Measurements from ENCODE around the gene PNPLA2. TPM values are rescaled to one million over a fixed set of nuclear protein-coding genes. Genes with fewer than 3 reads are reported as not detected.

PNPLA2 gene, protein sequence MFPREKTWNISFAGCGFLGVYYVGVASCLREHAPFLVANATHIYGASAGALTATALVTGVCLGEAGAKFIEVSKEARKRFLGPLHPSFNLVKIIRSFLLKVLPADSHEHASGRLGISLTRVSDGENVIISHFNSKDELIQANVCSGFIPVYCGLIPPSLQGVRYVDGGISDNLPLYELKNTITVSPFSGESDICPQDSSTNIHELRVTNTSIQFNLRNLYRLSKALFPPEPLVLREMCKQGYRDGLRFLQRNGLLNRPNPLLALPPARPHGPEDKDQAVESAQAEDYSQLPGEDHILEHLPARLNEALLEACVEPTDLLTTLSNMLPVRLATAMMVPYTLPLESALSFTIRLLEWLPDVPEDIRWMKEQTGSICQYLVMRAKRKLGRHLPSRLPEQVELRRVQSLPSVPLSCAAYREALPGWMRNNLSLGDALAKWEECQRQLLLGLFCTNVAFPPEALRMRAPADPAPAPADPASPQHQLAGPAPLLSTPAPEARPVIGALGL
- total RNA-seq, result 10 to 100 TPM; 16.9 to 96.2 (median 37.1) TPM

DNA sequence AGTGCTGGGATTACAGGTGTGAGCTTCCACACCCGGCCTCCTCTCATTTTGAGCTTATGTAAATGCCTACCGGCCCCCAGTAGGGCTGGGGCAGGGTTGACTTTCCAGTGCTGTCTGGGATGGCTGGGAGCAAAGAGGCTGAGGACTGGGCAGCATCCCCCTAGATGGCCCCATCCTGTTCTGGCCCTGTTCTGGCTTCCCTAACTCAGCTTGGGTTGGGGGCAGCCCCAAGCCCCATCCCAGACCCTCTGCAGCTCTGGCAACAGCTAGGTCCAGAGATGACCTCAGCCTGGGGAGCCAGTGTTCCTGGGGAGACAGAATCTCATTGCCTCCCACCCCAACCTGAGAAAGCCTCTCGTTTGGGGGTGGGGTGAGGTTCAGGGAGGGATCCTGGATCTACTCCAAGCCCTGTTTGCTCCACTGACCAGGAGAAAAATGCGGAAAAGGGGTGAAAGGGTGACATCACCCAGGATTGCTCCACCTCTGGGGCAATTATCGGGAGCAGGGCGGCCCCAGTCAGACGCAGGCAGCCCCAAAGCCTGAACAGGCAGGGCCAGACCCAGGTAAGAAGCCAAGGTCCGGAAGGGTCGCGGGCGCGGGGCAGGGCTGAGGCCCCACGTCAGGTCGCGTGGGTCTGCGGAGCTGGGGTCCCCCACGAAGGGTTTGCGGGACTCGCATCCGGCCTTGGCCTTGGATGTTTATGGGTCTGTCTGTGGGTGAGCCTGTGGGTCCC is at the start of gene PNPLA2:
Gene PNPLA2, plus strand, starts transcription at position 519 of the 733 bp plus-strand sequence. CDS start 805 bp downstream, outside the sequence.
- Histone ChIP-seq H3K9me3 (no peaks in the 10 kb centered on the region), H3K36me3 (no peaks in the 10 kb centered on the region), H3K4me3 (peak within 1 kb of the TSS; percentile 46 to 99), H3K27ac (peak within 1 kb of the TSS; percentile 85 to 98), H3K4me1 (peaks cover 0 to 21% of the 10 kb centered on the region in 2 donors), H3K27me3 (no peaks in the 10 kb centered on the region)
- intact Hi-C loops (cut with DNase I; ENCODE audit: low total_unique reads), result no loop called here
- DNase-seq, result peak; percentile 61 to 68
- TF ChIP-seq POLR2A (IDR thresholded peaks at IDR 0.05), result no peak
- TF ChIP-seq, protein P1, sequence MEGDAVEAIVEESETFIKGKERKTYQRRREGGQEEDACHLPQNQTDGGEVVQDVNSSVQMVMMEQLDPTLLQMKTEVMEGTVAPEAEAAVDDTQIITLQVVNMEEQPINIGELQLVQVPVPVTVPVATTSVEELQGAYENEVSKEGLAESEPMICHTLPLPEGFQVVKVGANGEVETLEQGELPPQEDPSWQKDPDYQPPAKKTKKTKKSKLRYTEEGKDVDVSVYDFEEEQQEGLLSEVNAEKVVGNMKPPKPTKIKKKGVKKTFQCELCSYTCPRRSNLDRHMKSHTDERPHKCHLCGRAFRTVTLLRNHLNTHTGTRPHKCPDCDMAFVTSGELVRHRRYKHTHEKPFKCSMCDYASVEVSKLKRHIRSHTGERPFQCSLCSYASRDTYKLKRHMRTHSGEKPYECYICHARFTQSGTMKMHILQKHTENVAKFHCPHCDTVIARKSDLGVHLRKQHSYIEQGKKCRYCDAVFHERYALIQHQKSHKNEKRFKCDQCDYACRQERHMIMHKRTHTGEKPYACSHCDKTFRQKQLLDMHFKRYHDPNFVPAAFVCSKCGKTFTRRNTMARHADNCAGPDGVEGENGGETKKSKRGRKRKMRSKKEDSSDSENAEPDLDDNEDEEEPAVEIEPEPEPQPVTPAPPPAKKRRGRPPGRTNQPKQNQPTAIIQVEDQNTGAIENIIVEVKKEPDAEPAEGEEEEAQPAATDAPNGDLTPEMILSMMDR (IDR thresholded peaks at IDR 0.05), result no peak

DNA sequence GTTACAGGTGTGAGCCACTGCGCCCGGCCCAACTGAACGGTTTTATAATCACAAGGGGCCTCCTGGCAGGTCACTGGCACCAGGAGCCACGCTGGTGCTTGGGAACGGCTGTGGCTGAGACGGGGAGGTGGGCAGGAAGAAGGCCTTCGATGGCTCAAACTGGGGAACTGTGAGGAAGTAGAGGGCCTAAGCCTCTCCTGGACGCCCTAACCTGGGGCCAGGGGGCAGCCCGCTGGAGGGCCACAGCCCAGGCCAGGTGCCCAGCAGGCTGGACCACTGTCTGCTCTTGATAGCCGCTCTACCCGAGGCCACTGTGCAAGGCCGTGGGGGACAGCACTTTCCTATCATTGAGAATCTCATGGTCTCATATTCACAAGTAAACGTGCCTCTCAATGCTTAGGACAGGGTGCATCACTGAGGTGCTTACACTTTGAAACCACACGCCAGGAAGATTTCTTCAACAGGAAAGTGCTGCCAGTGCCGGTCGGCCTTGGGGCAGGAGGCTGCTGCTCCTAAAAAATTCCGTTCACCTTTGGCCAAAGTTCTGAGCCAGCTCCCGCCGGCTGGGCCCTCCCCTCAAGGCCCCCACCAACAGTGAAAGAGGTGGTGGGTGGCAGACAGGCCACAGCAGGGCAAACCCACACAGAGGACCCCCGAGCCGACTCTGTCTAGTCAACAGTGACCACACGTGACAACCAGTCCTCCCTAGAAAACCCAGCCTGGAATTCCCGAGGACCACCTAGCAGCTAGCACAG is 48.6 kb upstream of the PNPLA2 start:
- H3K27ac ChIP-seq, result no peak overlapping the region
- intact Hi-C loops (cut with DNase I; ENCODE audit: low total_unique reads), result no loop called here
- DNase-seq, result no peak

DNA sequence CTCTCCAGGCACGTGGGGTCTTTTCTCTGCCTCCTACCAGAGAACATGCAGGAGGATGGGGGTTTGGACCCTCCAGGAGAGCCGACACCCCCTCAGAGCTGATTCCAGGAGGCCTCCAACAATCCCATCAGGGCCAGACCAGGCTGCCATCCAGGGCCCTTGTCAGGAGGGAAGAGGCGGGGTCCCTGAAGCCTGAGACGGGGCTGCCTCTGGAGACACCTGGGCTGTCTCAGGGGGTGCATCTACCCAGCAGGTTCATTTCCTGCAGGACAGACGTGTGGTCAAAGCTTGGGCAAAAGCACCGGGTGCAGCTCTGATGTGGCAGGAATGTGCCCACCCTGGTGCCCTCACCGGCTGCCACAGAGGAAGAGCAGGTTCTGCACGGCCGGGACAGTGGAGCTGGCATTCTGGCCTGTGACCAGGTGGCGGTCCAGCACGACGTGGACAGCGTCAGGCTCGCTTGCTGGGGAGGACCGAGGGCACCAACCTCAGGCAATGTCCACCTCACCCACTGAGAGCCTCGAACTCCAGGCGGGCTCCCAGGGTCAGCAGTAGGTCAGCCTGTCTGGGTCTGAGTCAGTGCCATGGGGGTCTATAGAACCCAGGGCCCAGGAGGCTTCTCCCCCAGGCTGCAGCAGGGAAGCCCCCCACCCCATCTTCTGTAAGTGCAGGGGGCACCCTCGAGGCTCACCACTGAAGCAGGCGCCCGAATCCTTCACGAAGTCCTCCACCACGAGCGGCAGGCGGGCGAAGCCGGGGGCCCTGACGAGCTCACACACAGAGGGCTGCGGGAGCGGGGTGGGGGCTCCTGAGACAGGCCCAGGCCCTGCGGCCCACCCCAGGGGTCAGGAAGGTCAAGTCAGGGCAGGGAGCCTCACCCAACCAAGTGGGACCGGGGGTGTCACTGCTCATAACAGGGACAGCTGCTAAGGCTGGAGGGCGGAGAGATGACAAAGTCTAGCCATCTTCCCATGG is 47.8 kb upstream of the PNPLA2 start:
- Histone ChIP-seq H3K27ac (no peak overlapping the region), H3K9me3 (no peaks in the 10 kb centered on the region), H3K36me3 (no peaks in the 10 kb centered on the region), H3K4me1 (peaks cover 0 to 6% of the 10 kb centered on the region in 2 donors), H3K27me3 (no peaks in the 10 kb centered on the region), H3K4me3 (no peak overlapping the region)
- intact Hi-C loops (cut with DNase I; ENCODE audit: low total_unique reads), result no loop called here
- DNase-seq, result no peak
- TF ChIP-seq, protein P1 (IDR thresholded peaks at IDR 0.05), result no peak
- TF ChIP-seq POLR2A (IDR thresholded peaks at IDR 0.05), result no peak

More for the DNA sequence above, 48.6 kb upstream of the PNPLA2 start:
- Histone ChIP-seq H3K27me3 (no peaks in the 10 kb centered on the region), H3K36me3 (no peaks in the 10 kb centered on the region), H3K9me3 (no peaks in the 10 kb centered on the region), H3K4me3 (no peak overlapping the region), H3K4me1 (no peaks in the 10 kb centered on the region)
- TF ChIP-seq POLR2A (IDR thresholded peaks at IDR 0.05), result no peak

DNA sequence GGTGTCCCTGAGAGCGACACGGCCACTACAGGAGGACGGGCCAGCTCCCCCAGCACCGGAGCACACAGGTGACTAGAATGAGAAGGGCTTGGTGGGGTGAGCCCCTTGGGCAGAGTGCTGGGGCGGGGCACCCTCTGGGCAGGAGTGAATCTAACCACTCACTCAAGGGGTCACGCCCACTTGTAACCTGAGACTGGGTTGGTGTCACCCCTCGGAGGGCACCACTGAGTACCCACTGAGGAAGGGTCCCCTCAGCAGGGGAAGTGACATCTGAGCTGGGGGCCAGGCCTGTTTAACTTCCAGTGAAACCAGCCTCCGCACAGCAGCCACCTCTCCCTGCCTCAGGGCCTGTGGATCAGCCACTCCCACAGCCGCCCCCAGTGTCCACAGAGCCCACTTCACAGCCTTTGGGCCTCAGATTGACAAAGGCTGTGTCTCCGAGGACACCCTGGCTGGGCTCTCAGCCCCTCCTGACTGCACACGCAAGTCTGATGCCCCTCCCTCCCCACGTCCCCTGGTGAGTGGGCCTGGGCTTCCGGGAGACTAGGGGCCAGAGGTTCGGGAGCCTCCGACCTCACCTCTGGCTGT is 47.0 kb upstream of the PNPLA2 start:
- Histone ChIP-seq H3K9me3 (no peaks in the 10 kb centered on the region), H3K27ac (no peak overlapping the region), H3K4me3 (no peak overlapping the region), H3K4me1 (peaks cover 0 to 14% of the 10 kb centered on the region in 2 donors), H3K36me3 (no peaks in the 10 kb centered on the region), H3K27me3 (no peaks in the 10 kb centered on the region)
- DNase-seq, result no peak
- intact Hi-C loops (cut with DNase I; ENCODE audit: low total_unique reads), result no loop called here
- TF ChIP-seq, protein P1 (IDR thresholded peaks at IDR 0.05), result no peak

Data from uterus (tissue), 4 donors.